ENCODE results near the gene ZNF410.
"Not testable (repeated sequence)": the region's sequence is repeated elsewhere in the genome, so short reads cannot be mapped to it uniquely, and the experiment has no call there.

ZNF410 gene, protein sequence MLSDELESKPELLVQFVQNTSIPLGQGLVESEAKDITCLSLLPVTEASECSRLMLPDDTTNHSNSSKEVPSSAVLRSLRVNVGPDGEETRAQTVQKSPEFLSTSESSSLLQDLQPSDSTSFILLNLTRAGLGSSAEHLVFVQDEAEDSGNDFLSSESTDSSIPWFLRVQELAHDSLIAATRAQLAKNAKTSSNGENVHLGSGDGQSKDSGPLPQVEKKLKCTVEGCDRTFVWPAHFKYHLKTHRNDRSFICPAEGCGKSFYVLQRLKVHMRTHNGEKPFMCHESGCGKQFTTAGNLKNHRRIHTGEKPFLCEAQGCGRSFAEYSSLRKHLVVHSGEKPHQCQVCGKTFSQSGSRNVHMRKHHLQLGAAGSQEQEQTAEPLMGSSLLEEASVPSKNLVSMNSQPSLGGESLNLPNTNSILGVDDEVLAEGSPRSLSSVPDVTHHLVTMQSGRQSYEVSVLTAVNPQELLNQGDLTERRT

DNA sequence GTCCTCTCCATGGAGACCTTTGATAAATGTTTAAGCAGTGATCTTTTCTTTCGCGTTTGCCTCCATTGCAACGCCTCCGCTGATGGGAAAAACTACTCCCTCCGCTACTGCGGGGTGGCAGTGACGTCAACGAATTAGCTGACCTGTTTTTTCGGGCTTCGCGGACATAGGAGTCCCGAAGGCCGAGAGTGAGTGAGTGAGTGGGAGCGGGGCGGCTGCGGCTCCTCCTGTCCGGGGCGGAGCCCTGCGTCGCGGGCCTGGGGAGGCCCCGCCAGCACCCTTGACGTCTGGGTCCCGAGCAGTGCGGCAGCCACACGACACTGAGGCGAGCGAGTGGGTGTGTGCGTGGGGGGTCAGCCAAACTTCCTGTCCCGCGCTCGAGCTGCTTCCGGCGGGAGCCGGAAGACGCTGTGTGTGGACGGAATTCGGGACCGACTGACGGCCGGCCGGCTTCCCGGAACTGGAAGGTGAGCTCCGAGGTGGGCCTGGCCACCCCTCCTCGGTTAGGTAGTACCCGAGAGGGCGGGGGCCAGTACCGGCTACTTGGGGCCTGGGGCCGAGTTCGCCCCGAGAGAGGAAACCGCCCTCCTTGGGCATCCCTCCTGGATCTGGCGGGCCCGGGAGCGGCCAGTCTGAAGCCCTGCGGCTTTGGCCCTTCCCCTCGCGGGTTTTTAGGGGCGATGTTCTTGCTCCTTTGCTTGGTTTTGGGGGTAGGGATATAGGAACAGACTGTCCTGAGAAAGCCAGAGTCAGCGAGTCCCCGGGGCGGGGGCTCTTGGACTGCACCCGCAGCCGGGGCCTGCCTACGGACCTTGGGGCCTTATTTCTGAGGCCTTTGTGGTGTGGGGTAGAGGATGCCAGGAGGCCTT lies at the start of gene ZNF410:
TSS of gene ZNF410 (plus strand) at position 411 of the 869 bp plus-strand sequence. CDS start 5,317 bp downstream, outside the sequence.
- peak; percentile 96 for DNase-seq
- no peaks in the 10 kb centered on the region for H3K36me3 ChIP-seq (replicated peaks)
- in situ Hi-C loops (cut with HindIII; ENCODE audit: low pct_ligation_motif_present, low sequenced_read_pairs) = no loop called here
- peak within 1 kb of the TSS; percentile 91 for H3K4me3 ChIP-seq (ENCODE audit: low read depth, low read length)
- H3K27ac ChIP-seq = peak within 1 kb of the TSS; percentile 88
- TF ChIP-seq, protein P1, sequence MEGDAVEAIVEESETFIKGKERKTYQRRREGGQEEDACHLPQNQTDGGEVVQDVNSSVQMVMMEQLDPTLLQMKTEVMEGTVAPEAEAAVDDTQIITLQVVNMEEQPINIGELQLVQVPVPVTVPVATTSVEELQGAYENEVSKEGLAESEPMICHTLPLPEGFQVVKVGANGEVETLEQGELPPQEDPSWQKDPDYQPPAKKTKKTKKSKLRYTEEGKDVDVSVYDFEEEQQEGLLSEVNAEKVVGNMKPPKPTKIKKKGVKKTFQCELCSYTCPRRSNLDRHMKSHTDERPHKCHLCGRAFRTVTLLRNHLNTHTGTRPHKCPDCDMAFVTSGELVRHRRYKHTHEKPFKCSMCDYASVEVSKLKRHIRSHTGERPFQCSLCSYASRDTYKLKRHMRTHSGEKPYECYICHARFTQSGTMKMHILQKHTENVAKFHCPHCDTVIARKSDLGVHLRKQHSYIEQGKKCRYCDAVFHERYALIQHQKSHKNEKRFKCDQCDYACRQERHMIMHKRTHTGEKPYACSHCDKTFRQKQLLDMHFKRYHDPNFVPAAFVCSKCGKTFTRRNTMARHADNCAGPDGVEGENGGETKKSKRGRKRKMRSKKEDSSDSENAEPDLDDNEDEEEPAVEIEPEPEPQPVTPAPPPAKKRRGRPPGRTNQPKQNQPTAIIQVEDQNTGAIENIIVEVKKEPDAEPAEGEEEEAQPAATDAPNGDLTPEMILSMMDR (IDR thresholded peaks at IDR 0.05; ENCODE audit: low read depth, low read length, missing control alignments) = no peak
- H3K27me3 ChIP-seq (replicated peaks) = no peaks in the 10 kb centered on the region

DNA sequence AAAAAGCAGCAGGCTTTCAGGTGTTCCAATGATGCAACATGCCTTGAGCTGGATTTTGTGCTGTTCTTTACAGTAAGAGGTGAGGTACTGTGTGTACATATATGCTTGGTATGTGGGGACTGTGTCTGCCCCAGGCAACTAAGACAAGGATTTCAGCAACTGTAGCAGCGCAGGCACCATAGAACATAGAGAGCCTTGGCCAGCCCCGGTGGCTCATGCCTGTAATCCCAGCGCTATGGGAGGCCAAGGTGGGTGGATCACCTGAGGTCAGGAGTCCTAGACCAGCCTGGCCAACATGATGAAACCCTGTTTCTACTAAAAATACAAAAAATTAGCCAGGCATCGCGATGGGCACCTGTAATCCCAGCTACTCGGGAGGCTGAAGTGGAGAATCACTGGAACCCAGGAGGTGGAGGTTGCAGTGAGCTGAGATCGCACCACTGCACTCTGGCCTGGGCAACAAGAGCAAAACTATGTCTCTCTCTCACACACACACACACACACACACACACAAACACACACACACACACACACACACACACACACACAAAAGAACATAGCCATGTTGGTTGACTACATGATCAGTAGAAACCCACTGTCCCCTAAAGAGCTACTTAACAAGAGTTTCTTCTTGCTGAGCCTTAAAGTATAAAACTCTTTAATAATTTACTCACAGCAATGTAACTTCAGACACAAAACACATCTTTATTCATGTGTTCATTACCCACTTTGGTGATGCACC lies 48.2 kb upstream of the ZNF410 start:
- H3K27me3 ChIP-seq (replicated peaks); DNase-seq; in situ Hi-C loops (cut with HindIII; ENCODE audit: low pct_ligation_motif_present, low sequenced_read_pairs); H3K36me3 ChIP-seq (replicated peaks); H3K4me3 ChIP-seq (ENCODE audit: low read depth, low read length); H3K27ac ChIP-seq: not testable (repeated sequence)

DNA sequence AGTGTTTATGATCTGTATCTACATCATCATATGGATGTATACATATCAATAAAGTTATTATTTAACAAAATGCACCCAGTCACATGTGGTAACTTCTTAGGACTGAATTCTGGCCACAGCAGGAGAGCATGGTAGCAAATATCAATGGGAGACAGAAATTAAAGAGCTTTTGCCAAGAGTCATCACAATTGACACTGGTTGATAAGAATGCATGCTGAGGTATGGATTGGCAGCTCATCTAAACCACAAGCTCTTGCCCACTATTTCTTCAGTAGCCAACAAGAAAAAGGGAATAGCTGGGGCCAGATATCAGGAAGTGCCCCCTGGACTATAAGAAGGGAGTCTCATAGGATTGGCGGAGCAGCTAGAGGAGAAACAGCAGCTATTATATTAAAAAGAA lies 44.5 kb upstream of the ZNF410 start:
- Histone ChIP-seq H3K27me3 (replicated peaks) (no peaks in the 10 kb centered on the region), H3K36me3 (replicated peaks) (no peaks in the 10 kb centered on the region), H3K27ac (no peak overlapping the region), H3K4me3 (ENCODE audit: low read depth, low read length) (no peak overlapping the region)
- TF ChIP-seq, protein P1 (IDR thresholded peaks at IDR 0.05; ENCODE audit: low read depth, low read length, missing control alignments) = no peak
- DNase-seq = no peak
- in situ Hi-C loops (cut with HindIII; ENCODE audit: low pct_ligation_motif_present, low sequenced_read_pairs) = no loop called here

DNA sequence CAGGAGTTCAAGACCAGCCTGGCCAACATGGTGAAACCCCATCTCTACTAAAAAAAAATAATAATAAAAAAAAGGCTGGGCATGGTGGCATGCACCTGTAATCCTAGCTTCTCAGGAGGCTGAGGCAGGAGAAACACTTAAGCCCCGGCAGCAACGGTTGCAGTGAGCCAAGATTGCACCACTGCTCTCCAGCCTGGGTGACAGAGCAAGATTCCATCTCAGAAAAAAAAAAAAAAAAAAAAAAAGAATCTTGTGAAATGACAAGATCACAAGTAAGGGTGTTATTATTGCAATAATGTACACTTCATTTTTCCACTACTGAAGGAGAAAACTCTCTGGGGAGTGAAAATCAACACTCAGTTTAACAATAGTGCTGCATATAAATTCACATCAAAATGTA lies 43.8 kb upstream of the ZNF410 start:
- TF ChIP-seq, protein P1 (IDR thresholded peaks at IDR 0.05; ENCODE audit: low read depth, low read length, missing control alignments) = no peak
- no peaks in the 10 kb centered on the region for H3K36me3 ChIP-seq (replicated peaks)
- H3K27me3 ChIP-seq (replicated peaks) = no peaks in the 10 kb centered on the region
- in situ Hi-C loops (cut with HindIII; ENCODE audit: low pct_ligation_motif_present, low sequenced_read_pairs) = no loop called here
- no peak overlapping the region for H3K27ac ChIP-seq
- H3K4me3 ChIP-seq (ENCODE audit: low read depth, low read length) = no peak overlapping the region
- no peak for DNase-seq

DNA sequence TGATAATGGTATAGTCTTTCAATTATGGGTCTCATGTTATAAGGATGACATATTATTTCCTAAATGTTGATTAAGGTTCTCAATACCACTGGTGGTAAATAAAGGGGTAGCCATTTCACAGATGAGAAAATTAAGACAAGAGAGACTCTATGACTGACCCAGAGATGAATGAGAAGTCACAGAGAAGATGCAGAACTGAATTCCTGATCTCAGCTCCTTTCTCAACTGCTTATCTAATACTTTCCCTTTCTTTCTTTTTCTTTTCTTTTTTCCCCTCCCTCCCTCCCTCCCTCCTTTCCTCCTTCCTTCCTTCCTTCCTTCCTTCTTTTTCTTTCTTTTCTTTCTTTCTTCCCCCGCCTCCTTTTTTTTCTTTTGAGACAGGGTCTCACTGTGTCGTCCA lies 43.4 kb upstream of the ZNF410 start:
- Histone ChIP-seq H3K27me3 (replicated peaks) (no peaks in the 10 kb centered on the region), H3K4me3 (ENCODE audit: low read depth, low read length) (no peak overlapping the region), H3K27ac (no peak overlapping the region), H3K36me3 (replicated peaks) (no peaks in the 10 kb centered on the region)
- TF ChIP-seq, protein P1 (IDR thresholded peaks at IDR 0.05; ENCODE audit: low read depth, low read length, missing control alignments) = no peak
- no peak for DNase-seq
- in situ Hi-C loops (cut with HindIII; ENCODE audit: low pct_ligation_motif_present, low sequenced_read_pairs) = no loop called here

Data from brain microvascular endothelial cell (primary cell).